ENCODE measurements around the gene ZCCHC14. TPM values are rescaled to one million over a fixed set of nuclear protein-coding genes. Genes with fewer than 3 reads are reported as not detected.

Gene ZCCHC14
- total RNA-seq, 1 experiment from 2014 or later = 27.7 TPM

DNA sequence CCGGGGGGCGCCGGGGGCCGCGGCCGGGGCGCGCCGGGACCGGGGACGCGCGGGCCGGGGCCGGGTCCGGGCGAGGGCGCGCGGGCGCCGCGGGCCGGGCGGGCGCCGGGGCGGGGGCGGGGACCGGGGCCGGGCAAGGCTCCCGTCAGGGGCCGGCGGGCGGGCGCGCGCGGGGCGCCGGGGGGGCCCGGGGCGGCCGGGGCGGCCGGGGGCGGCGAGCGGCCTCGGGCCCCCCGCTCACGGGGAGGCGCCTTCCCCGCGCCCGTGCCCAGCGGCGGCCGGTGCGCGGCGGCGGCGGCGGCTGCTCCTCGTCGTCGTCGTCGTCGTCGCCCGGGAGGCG is 563 bp downstream of the ZCCHC14 start:
- H4K91ac ChIP-seq (ENCODE audit: insufficient read length, low read depth, low read length) = no peak overlapping the region
- no peak overlapping the region for H3K4me3 Mint-ChIP-seq
- H3K4me1 ChIP-seq (ENCODE audit: insufficient read depth, low read length) = no peaks in the 10 kb centered on the region; the same call in 1 of the 2 replicates
- no peak overlapping the region for H4K8ac ChIP-seq (replicated peaks; ENCODE audit: insufficient read length, low read depth, low read length)
- H3K14ac ChIP-seq (ENCODE audit: insufficient read depth, low read length) = no peak overlapping the region
- TF ChIP-seq, protein P1, sequence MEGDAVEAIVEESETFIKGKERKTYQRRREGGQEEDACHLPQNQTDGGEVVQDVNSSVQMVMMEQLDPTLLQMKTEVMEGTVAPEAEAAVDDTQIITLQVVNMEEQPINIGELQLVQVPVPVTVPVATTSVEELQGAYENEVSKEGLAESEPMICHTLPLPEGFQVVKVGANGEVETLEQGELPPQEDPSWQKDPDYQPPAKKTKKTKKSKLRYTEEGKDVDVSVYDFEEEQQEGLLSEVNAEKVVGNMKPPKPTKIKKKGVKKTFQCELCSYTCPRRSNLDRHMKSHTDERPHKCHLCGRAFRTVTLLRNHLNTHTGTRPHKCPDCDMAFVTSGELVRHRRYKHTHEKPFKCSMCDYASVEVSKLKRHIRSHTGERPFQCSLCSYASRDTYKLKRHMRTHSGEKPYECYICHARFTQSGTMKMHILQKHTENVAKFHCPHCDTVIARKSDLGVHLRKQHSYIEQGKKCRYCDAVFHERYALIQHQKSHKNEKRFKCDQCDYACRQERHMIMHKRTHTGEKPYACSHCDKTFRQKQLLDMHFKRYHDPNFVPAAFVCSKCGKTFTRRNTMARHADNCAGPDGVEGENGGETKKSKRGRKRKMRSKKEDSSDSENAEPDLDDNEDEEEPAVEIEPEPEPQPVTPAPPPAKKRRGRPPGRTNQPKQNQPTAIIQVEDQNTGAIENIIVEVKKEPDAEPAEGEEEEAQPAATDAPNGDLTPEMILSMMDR (conservative IDR thresholded peaks at IDR 0.05) = no peak
- H2BK5ac ChIP-seq (ENCODE audit: insufficient read length, low read length) = no peak overlapping the region
- H3K4me2 ChIP-seq (ENCODE audit: insufficient read depth, insufficient read length, low read length) = peak overlapping the region; percentile 59
- H3K23me2 ChIP-seq (ENCODE audit: insufficient read length, low read depth, low read length, poor library complexity, severe bottlenecking) = peaks cover 5% of the 10 kb centered on the region
- no peak overlapping the region for H2AK5ac ChIP-seq (ENCODE audit: insufficient read length, low read length)
- no peak overlapping the region for H3K27ac ChIP-seq (ENCODE audit: insufficient read length, low read depth, low read length)
- H3K4ac ChIP-seq (ENCODE audit: low read depth, low read length) = no peak overlapping the region
- H3T11ph ChIP-seq (ENCODE audit: low read length) = no peak overlapping the region
- no peak overlapping the region for H3K18ac ChIP-seq (ENCODE audit: insufficient read length, low read depth, low read length)
- H2BK15ac ChIP-seq (ENCODE audit: low read depth, low read length) = no peak overlapping the region
- no peak overlapping the region for H3K56ac ChIP-seq (ENCODE audit: insufficient read length, low read depth, low read length)
- no peak overlapping the region for H3K9ac ChIP-seq (ENCODE audit: extremely low read depth, insufficient read length, low read length)
- no peaks in the 10 kb centered on the region for H3K79me1 ChIP-seq (ENCODE audit: insufficient read depth, low read depth, low read length, poor library complexity, severe bottlenecking)
- no peak overlapping the region for H3K27ac Mint-ChIP-seq
- H3K4me1 Mint-ChIP-seq = peaks cover 29 to 43% of the 10 kb centered on the region in 2 experiments
- no peaks in the 10 kb centered on the region for H3K27me3 Mint-ChIP-seq (ENCODE audit: low read depth)
- no peak overlapping the region for H2BK20ac ChIP-seq (ENCODE audit: low read depth, low read length, poor library complexity, severe bottlenecking)
- H2AFZ ChIP-seq (ENCODE audit: low read length) = no peak overlapping the region
- no peak overlapping the region for H2BK12ac ChIP-seq (ENCODE audit: insufficient read length, low read depth, low read length)
- peaks cover 3 to 9% (median 4%) of the 10 kb centered on the region in 3 experiments; a peak in 6 of 7 replicates for H3K36me3 Mint-ChIP-seq (ENCODE audit: insufficient read depth in 1 of 3, low read depth in 3 of 3)
- no peaks in the 10 kb centered on the region for H3K9me3 ChIP-seq (ENCODE audit: control insufficient read depth, low read depth, low read length)
- no peaks in the 10 kb centered on the region for H3K27me3 ChIP-seq (ENCODE audit: insufficient read depth, low read length)
- no peak overlapping the region for H4K5ac ChIP-seq (ENCODE audit: insufficient read length, low read depth, low read length)
- WGBS (ENCODE audit: extremely low coverage, insufficient read length, low lambda C conversion rate) = no CpG with 5 or more reads among the region's 74 CpGs
- no peaks in the 10 kb centered on the region for H4K20me1 ChIP-seq (ENCODE audit: control insufficient read depth, insufficient read depth, insufficient read length)
- DNase-seq = no peak
- no peak overlapping the region for H3K23ac ChIP-seq (ENCODE audit: insufficient read length, low read depth, low read length)
- no peak overlapping the region for H2BK120ac ChIP-seq (ENCODE audit: low read depth, low read length, poor library complexity, severe bottlenecking)
- H3K79me2 ChIP-seq (ENCODE audit: insufficient read depth, low read length) = peaks cover 8% of the 10 kb centered on the region; the same call in 1 of the 2 replicates
- H3K9me3 Mint-ChIP-seq = no peaks in the 10 kb centered on the region
